ENCODE data around the gene OXSR1.
"Not testable (repeated sequence)": the region's sequence is repeated elsewhere in the genome, so short reads cannot be mapped to it uniquely, and the experiment has no call there.

The OXSR1 gene

DNA sequence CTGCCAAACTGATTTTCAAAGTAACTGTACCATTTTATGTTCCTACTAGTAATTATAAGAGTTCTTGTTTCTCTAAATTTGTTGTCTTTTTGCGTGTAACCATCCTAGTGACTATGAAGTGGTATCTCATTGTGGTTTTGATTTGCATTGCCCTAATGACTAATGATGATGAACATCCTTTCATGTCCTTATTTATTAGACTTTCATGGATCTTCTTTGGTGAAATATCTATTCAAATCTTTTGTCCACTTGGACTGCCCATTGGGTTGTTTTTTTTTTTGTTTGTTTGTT is 3.6 kb downstream of the OXSR1 start:
- DNase-seq: no peak

DNA sequence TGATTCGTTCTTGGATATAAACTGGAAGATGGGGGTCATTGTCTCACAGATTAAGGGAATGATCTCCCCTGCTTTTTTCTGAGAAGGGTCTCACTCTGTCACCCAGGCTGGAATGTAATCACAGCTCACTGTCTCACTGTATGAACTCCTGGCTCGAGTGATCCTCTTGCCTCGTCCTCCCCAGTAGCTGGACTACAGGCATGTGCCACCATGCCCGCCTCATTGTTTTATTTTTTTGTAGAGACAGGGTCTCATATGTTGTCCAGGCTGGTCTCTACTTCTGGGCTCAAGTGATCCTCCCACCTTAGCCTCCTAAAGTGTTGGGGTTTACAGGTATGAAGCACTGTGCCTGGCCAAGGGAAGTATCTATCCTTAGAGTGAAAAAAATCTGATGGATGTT is 5.4 kb downstream of the OXSR1 start:
- no peak for DNase-seq

DNA sequence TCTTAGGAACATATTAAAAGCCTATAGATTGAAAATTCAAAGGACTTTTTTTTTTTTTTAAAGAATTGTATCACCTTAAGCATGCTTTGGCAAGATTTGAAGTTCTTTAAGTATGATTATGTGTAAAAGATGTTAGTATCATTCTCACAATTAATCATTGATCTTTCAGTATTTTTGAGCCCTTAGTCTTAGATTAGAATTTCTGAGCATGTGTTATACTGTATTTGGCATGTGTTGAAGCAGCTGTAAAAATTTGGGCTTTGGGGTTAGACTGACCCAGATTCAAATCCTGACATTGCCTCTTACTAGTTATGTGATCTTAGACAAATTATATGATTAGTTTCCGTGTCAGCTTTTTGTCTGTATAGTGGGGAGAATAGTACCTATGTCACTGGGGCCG is 6.3 kb downstream of the OXSR1 start:
- no peak for DNase-seq

GRCh38 chr3:38173834-38174418 is 8.6 kb downstream of the OXSR1 start:
- no peak for DNase-seq

DNA sequence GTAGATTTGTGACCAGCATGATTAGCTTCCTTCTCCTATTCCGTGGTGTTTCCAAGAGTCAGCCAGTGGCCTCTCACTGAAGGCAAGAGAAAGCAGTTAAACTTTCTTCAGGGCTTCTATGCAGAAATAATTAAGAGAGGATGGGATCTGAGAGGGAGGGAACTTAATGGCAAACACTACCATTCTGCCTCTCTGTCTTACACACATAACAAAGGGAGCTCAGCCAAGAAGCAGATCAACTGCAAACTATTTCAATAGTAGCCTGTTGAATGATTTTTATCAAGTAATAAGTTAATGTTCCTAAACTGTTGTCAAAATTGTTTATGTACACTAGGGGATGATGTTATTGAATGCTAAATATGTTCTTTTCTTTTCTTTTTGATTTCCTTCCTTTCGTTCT is 11.8 kb downstream of the OXSR1 start:
- no peak for DNase-seq

- no peak for DNase-seq
These were observed 21.4 kb downstream of the OXSR1 start for GRCh38 chr3:38186781-38187180.

- no peak for DNase-seq
These were observed 25.1 kb downstream of the OXSR1 start for GRCh38 chr3:38190481-38190881.

- DNase-seq: not testable (repeated sequence)
These were observed 37.6 kb downstream of the OXSR1 start for GRCh38 chr3:38202931-38203330.

- no peak for DNase-seq
These were observed 38.4 kb downstream of the OXSR1 start for GRCh38 chr3:38203690-38204089.

DNA sequence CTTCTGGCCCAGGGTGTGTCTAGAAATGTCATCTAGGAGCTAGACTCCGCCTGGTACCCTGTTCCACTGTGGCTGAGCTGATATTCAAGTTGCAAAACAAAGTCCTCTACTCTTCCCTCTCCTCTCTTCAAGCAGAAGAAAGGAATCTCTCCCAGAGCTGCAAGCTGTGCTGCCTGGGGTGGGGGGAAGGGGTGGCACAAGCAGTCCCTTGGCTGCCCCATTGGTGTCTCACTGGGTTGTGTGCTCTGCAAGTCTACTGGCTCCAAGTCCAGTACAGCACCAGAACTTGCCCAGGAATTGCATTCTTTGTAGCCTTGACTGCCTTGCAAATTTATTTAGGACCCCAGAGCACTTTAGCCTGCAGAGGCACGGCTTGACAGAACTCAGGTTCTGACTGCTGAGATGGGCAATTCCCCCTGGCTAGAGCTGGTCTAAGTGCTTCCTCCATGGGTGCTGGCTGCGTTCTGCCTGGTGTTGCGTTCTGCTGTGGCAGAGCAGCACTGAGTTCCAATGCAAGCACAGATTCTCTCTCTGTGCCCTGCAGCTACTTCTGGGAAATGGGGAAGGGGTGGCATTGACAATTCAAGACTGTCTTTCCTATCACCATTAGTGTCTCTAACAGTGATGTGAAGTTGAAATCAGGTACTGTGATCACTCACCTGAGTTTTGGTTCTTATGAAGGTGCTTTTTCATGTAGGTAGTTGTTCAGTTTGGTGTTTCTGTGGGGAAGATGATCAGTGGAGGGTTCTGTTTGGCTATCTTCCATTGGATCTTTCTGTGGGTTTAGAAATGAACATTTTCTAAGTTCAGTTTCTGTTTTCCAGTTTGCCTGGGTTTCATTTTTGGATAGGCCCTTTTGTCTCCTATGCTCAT is 39.5 kb downstream of the OXSR1 start:
- DNase-seq: no peak

- no peak for DNase-seq
These were observed 40.1 kb downstream of the OXSR1 start for GRCh38 chr3:38205472-38205805.

- no peak for DNase-seq
These were observed 42.1 kb downstream of the OXSR1 start for GRCh38 chr3:38207254-38208003.

DNA sequence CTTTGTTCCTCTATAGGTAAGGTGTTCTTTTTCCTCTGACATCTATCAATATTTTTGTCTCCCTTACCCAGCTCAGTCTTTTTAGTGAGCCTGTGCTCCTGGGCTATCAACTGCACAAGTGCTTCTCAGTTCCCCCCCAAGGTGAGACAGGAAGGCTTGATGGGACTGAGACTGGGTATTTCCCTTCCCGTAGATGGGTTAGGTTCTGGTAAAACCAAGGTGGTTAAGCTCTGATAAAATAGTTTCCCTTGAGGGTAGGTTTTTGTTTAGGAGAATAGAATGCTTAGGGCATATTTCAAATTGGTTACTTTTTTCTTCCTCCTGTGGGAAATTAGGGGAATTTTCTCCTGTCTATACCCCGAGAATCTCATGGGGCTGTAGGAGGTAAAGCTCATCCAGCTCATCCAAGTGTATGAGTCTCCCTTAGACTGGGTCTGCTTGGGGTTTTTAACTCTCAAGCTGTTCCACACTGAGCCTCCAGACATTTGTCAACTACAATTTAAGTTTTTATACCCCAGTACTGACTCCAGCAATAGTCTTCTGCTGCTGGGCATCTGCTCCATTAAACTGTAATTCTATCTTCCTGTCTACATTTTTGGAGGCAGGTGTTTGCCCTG is 44.9 kb downstream of the OXSR1 start:
- no peak for DNase-seq

- DNase-seq: no peak
These were observed 46.8 kb downstream of the OXSR1 start for GRCh38 chr3:38212141-38212540.

- no peak for DNase-seq
These were observed 49.2 kb downstream of the OXSR1 start for GRCh38 chr3:38214560-38214959.

- DNase-seq: no peak
These were observed 54.4 kb downstream of the OXSR1 start for GRCh38 chr3:38219609-38220197.

DNA sequence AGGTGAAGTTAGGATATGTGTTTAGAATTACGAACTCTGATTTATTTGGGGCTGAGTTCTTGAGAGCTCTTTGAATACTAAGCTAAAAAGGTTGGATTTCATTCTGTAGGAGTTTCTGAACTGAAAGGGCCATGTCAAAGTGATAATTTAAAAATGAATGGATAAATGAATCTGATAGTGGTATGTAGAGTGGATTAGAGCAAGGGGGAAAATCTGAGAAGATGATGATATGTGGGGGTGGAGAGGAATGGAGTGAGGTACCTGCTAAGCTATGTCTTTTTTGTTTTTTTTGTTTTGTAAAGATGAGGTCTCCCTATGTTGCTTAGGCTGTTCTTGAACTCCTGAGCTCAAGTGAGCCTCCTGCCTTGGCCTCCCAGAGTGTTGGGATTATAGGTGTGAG is 55.7 kb downstream of the OXSR1 start:
- DNase-seq: no peak

GRCh38 chr3:38222032-38222634 is 56.8 kb downstream of the OXSR1 start:
- no peak for DNase-seq

GRCh38 chr3:38224357-38224756 is 59.0 kb downstream of the OXSR1 start:
- no peak for DNase-seq

DNA sequence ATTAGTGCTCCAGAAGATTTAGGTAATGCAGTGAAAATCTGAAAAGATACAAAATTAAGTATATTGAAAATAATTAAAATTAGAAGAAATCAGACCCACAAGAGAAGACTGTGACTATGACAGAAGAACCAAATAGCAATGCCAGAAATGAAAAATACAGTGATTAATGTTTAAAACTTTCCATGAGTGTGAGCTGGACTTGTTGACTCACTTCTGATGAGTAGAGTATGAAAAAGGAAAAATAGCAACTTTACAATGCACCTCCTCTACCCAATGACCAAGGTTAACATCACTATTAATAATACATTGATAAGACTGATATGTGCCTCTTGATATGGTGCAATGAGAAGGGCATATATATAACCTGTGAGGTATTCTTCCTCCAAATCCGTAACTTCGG is 60.9 kb downstream of the OXSR1 start:
- DNase-seq: no peak

DNA sequence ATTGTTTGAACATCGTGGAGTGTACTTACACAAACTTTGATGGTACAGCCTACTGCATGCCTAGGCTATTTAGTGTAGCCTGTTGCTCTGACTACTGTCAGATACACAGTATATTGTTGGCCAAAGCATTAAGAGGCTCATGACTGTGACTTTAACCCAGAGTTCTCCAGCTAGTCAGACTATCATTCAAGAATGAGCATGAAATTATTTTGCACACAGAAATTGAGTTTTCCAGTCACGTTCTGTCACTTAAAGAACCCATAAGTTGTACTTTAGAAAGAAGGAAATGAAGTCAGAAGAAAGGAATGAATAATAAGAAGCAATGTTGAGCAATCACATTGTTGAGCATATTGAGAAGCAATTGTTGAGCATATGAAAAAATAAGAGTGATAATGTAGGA is 62.7 kb downstream of the OXSR1 start:
- DNase-seq: no peak

DNA sequence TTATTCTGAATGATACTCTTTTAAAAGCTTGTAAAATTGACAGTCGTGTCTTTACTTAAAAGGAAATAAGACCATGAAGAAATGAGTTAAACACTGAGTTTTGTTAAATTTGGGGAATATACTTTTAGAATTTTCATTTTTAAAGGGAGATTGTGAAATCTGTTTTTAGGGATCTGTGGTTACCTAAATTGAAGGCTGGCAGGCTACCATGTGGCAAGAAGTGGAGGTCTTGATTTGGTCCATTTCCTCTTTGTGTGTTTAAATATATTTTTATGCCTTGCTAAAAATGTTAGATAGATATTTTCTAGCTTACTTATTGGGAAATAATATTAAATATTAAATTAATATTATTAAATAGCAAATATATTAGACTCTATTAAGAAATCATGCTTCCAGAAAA is 63.7 kb downstream of the OXSR1 start:
- DNase-seq: no peak

DNA sequence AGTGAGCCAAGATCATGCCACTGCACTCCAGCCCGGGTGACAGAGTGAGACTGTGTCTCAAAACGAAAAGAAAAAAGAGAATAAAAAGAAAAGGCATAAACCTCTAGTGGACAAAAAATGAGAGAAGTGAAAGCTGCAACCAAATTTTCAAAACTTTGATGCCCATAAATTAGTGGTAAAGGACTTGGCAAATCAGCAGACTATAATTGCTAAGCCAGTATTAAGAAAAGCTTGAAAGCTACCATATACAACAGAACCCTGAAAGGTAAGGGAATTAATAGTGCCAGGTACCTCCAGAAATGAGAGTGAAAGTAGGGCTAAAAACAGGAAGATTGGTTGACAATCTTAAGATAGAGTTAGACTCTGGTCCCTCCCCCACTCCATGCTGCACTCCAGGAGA is 67.4 kb downstream of the OXSR1 start:
- DNase-seq: no peak

Data from SHP77 (cell line).